LoVo (cell line): ENCODE measurements around the gene KLF3.

Source experiments
- DNase-seq: peaks from one replicate; pipeline ENCODE4 v3.0.0-alpha.2; 2016; ENCODE audit warnings: low spot score

KLF3 gene

DNA sequence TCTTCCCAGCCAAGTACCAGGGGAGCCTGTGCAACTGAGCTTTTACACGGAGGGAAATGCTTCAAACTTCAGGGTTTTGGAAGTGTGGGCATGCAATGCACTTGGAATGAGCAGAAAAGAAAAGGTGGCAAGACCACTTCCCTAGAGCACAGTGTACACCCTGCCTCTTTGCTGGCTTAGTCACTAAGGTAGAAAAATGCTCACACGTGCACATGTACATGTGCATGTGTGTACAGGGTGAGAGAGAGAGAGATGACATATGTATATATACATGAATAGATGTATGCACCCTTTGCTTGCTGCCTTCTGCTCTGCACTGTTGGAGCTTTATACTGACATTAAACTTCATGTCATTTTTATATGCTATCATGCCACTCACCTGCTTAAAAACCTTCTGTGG is 7.9 kb upstream of the KLF3 start:
- DNase-seq: no peak

GRCh38 chr4:38659346-38659745 is 4.7 kb upstream of the KLF3 start:
- DNase-seq: no peak

DNA sequence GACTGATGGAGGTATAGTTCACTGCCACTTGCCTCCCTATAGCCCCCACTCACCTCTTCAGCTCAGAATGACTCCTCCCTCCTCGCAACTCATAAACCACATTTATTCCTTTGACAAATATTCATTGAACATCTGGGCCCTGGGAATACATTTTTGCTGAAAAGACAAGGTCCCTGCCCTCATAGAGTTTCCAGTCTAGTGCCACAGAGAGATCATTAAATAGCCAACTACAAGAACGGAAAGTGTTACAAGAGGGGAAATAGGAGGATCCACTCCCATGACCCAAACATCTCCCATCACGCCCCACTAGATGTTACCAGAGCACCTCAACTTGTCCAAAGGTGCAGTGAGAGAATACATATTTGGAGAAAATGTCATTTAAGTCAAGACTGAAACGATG is 3.2 kb upstream of the KLF3 start:
- no peak for DNase-seq

- DNase-seq: no peak
Observed at GRCh38 chr4:38661371-38661770, 2.6 kb upstream of the KLF3 start.

DNA sequence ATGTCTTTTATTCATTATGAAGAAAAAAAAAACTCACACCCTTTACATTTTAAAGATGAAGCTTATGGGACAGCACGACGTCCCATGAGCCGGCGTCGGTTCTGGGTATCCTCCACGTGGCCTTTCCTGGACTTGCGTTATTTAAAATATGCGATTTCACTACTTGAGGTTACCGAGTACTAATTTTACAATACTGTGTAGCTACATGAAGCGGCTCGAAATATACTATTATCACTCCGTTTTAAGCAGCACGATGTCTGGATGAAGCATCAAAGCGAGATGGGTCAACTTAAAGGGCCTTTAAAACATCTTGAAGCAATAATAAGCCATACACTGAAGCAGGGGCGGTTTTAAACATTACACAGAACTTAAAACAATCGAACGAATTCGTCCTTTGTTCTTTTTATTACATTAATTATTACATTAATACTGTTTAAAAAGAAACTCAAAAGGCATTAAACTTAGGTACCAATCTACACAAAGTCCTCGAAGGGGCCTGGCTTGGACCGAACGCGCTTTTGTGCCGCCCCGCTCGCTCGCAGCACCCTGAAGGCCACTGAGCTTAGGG is 1.4 kb upstream of the KLF3 start:
- DNase-seq: no peak

GRCh38 chr4:38663090-38663800 is 754 bp upstream of the KLF3 start:
- no peak for DNase-seq

GRCh38 chr4:38664706-38665401 is 855 bp downstream of the KLF3 start:
- DNase-seq: peak; percentile 50

GRCh38 chr4:38665551-38666411 is 1.8 kb downstream of the KLF3 start:
- no peak for DNase-seq

GRCh38 chr4:38666766-38667084 is 2.7 kb downstream of the KLF3 start:
- DNase-seq: no peak

GRCh38 chr4:38667085-38667893 is 3.3 kb downstream of the KLF3 start:
- peak; percentile 92 for DNase-seq

DNA sequence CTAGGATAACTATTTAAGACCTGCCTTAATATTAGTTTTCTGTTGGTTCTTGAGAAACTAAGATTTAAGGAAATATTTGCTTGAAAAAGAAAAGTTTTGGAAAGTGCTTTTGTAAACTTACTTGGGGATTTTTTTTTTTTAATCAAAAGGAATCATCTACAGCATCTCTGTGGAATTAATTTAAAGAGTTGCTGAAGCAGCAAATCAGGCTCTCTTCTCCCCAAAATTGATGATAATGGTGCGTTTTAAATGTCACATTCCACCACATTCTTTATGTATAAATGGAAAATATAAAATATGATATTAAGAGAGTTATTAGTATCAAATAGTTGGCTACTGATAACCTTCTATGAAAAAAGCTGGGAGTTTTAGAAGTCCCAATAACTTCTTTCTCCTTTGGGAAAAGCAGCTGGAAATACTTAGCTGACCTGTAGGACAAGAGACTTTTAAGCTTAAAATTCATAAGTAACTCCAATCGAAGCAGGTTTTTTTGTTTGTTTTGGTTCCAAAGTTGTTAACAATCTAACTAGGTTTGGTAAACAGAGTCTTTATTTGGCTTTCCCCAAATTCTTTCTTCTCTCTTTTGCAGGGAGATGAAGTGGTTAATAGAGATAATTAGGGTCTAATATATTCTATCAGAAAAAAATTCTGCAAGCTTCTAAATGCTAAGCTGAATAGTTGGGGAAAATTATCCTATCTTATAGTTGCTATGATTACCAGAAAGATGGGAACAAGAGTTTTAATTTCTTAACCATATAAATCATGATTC is 4.4 kb downstream of the KLF3 start:
- no peak for DNase-seq

DNA sequence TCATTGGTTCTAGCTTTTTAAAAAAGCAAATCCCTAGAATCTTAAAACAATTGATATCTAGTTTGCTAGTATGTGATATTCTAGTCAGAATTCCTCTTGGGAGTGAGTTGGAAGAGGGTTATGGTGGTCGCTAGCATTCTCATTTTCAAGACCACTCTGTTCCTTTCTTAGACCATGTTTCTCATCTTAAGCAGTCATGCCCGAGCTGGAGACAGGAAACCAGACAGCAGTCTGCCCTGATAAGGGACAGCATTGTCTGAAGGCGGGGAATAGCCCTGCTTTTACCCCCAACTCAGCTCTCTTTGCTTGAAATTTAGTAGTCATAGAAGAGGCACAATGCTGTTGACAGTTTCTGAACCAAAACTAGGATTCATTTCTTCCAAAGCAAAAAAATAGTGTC is 5.2 kb downstream of the KLF3 start:
- no peak for DNase-seq

- no peak for DNase-seq
Observed at GRCh38 chr4:38670109-38670901, 6.3 kb downstream of the KLF3 start.

DNA sequence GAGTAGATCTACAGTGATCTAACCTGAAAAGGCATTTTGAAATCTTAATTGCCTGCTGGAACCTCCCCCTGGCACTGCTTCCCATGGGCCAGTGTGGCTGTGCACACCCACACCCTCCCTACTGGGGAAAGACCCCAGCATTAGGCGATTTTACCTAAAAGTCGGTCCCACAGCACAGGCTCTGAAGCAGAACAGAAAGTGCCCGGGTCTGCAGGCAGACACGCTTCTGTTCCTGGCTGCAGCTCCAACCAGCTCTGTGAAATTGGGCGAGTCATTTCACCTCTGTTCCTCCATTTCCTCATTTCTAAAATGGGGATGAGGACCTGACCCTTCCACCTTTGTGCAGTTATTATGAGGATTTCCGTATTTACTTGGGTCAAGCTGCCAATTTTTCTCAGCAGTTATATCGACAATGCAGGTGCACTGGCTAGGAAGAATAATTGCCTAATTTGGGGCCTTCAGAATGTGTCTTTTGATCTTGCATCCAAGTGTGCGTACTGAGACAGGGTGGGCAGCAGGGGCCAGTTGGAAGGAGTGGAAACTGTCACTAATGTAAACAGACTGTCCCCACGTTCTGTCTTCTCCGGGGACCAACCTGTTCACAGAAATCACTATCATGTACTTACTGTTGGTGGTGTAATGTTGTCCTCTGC is 7.1 kb downstream of the KLF3 start:
- DNase-seq: no peak

GRCh38 chr4:38671592-38671940 is 7.6 kb downstream of the KLF3 start:
- DNase-seq: no peak

DNA sequence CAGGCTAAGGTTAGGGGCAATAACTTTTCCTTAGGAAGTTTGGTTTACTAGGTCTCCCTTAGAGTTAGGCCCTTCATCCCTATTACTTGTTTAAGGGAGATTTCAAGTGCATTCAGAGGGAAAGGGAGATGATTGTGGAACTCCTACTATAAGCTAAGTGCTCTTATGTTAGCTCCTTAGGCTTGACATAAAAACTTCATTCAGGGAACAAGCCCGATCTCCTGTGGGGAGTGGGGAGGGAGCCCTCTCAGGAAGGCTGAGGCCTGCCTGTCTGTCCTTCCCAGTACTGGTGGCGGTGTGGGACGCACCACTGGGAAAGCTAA is 8.0 kb downstream of the KLF3 start:
- no peak for DNase-seq

- DNase-seq: no peak
Observed at GRCh38 chr4:38672397-38673129, 8.6 kb downstream of the KLF3 start.

DNA sequence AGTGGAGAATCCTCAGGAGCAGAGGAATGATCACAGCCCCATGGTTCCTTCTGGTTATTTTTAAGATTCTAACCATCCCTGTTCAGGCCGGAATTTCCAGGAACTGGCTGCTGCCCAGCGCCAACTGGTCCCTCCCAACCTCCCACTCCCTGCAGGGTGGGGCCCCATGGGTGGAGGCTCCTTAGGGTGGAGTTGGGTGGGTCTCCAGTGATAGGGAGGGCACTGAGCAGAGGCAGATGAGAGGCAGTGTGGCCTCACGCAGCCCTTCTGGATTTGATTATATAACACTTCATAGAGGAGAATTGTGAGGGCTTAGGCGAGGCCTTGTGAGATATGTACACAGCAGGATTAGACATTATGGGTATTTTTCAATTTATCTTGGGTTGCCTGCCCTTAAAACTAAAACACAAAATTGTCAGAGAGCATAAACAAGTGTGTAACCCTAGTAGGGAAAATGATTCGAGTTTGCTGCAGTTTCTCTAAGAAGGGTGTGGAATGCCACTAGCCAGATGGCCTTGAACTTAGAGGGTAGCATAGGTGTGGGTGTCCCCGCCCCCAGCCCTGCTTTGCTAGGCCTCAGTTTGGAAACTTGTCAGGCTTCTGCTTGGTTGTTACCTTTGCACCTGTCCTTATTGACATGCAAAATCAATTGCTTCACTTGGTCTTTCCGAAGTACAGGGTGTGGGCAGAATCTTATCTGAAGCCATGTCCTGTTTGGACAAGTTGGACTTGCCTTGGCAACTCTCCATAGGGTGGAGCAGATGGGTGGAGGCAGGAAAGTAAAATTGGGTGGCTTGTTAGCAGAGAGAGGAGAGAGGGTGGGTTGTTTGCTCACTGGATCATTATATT is 9.4 kb downstream of the KLF3 start:
- peak; percentile 74 for DNase-seq
